Measurements from ENCODE around the gene SF3B4. TPM values are rescaled to one million over a fixed set of nuclear protein-coding genes. Genes with fewer than 3 reads are reported as not detected.

Gene SF3B4
- total RNA-seq, 4 donors from 2014 or later, result 10.2 to 17.9 (median 12.4) TPM

DNA sequence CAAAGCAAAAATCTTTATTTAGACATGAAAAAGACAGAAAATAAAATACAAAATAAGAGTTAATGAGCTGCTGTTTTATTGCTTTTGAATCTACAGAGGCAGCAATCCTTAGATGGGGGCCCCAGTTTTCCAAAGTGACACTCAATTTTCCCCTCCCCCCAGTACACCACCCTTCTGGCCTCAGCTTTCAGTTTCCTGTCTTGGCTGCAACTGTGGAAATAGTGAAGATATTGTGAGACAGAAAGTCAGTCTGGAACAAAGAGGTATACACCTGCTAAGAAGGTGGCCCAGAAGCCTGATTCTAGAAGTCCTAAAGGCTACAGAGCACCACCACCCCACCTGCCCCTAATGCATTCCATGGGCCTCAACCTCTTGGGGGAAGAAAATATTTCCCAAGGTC is 10.2 kb upstream of the SF3B4 start:
- no peak for DNase-seq
- H3K27ac ChIP-seq, result no peak overlapping the region
- TF ChIP-seq, protein P1, sequence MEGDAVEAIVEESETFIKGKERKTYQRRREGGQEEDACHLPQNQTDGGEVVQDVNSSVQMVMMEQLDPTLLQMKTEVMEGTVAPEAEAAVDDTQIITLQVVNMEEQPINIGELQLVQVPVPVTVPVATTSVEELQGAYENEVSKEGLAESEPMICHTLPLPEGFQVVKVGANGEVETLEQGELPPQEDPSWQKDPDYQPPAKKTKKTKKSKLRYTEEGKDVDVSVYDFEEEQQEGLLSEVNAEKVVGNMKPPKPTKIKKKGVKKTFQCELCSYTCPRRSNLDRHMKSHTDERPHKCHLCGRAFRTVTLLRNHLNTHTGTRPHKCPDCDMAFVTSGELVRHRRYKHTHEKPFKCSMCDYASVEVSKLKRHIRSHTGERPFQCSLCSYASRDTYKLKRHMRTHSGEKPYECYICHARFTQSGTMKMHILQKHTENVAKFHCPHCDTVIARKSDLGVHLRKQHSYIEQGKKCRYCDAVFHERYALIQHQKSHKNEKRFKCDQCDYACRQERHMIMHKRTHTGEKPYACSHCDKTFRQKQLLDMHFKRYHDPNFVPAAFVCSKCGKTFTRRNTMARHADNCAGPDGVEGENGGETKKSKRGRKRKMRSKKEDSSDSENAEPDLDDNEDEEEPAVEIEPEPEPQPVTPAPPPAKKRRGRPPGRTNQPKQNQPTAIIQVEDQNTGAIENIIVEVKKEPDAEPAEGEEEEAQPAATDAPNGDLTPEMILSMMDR (IDR thresholded peaks at IDR 0.05), result no peak
- TF ChIP-seq POLR2A (IDR thresholded peaks at IDR 0.05), result no peak
- H3K4me3 ChIP-seq (replicated peaks in 1 of 3), result no peak overlapping the region
- H3K27me3 ChIP-seq, result no peaks in the 10 kb centered on the region
- H3K9me3 ChIP-seq, result no peaks in the 10 kb centered on the region
- H3K36me3 ChIP-seq, result no peaks in the 10 kb centered on the region
- intact Hi-C loops (cut with DNase I), result no loop called here
- peaks cover 13 to 27% of the 10 kb centered on the region in 2 donors for H3K4me1 ChIP-seq

DNA sequence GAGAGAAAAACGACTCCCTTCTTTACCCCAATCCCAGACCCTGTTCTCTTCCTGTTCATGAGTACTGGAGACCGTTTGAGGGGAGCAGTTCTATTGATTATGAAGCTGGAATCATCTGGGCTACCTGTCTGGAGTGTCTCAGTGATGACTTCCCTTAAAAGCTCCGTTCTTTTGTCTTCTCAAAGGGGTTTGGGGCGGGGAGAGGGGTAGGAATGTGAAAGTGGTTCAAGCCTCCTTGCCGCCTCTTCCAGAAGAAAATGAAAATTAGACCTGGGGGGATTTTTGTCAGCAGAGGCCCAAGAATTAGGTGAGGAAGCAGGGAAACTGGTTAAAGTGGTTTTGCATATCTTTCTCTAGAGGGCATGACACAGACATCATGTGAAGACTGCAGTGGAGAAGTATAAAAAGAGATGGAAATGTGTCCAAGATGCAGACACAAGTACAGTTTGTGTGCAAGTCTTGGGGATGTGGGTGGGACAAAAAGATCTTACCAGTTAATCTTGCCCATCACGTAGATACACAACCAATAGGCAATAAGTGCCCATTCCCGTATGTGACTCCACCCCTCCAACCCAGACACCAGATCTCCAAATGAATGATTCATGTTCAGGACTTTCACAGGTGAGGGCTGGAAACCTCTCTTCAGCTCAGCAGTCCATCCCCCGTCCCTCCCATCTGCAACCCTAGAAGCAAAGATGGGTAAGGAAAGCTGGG is 9.5 kb upstream of the SF3B4 start:
- 10 to 14% methylated on average over 8 of the region's 8 CpGs for WGBS, 2 donors
- DNase-seq, result peak; percentile 28 to 46
- H3K36me3 ChIP-seq, result no peaks in the 10 kb centered on the region
- no peaks in the 10 kb centered on the region for H3K9me3 ChIP-seq
- H3K27ac ChIP-seq, result no peak overlapping the region
- H3K27me3 ChIP-seq, result no peaks in the 10 kb centered on the region
- TF ChIP-seq, protein P1 (IDR thresholded peaks at IDR 0.05), result no peak
- TF ChIP-seq POLR2A (IDR thresholded peaks at IDR 0.05), result peak in 1 of 2 donors; percentile 5
- H3K4me3 ChIP-seq (replicated peaks in 1 of 3), result peak overlapping the region in 1 of 3 donors; percentile 32
- intact Hi-C loops (cut with DNase I), result no loop called here
- H3K4me1 ChIP-seq, result peaks cover 13 to 27% of the 10 kb centered on the region in 2 donors

DNA sequence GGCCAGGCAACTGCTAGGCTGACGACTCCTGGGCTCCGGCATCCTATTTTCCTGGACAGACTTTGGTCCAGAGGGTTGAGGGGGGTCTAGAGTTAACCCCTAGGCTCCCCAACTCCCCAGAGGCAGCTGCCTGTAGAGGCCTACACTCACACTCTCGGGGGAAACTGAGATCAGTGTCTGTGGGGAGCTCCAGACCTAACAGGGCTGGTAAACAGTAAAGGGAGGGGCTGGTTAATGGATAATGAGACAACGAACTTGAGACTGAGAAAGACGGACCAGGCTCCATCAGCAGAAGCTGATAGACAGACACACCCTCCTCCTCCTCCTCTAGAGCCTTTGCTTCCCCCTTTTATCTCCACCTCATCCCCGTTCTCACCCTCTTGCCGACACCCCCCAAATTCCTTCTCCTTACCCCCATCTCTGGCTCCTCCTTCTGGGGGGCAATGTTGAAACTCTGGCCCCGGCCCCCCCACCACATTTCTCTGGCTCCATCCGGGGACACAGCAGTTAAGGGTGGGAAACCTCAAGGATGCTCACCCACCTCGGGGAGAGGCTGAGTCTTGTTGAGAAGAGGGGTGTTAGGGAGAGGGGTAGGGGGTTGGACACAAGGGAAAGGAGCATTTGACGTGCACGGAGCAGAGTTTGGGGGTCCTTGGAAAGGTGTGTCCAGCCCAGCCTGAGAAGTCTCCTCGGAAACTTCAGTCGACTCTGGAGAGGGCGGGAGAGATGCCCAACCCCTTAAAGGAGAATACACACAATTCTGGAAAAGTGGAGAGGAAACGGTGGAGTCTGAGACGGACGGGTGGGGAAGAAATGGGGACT is 8.8 kb upstream of the SF3B4 start, which contains the start of gene MTMR11:
MTMR11 (minus strand) TSS at position 710 of the 822 bp plus-strand sequence; CDS start at position 478, 232 bp downstream.
- 17 to 19% methylated on average over 18 of the region's 18 CpGs for WGBS, 2 donors
- no peaks in the 10 kb centered on the region for H3K27me3 ChIP-seq
- H3K9me3 ChIP-seq, result no peaks in the 10 kb centered on the region
- H3K4me1 ChIP-seq, result peaks cover 13 to 27% of the 10 kb centered on the region in 2 donors
- H3K36me3 ChIP-seq, result no peaks in the 10 kb centered on the region
- DNase-seq, result peak; percentile 37 to 42
- H3K4me3 ChIP-seq (replicated peaks in 1 of 3), result peak within 1 kb of the TSS in 2 of 3 donors; percentile 20 to 32
- no peak within 1 kb of the TSS for H3K27ac ChIP-seq
- TF ChIP-seq, protein P1 (IDR thresholded peaks at IDR 0.05), result no peak
- TF ChIP-seq POLR2A (IDR thresholded peaks at IDR 0.05), result no peak
- intact Hi-C loops (cut with DNase I), result no loop called here

DNA sequence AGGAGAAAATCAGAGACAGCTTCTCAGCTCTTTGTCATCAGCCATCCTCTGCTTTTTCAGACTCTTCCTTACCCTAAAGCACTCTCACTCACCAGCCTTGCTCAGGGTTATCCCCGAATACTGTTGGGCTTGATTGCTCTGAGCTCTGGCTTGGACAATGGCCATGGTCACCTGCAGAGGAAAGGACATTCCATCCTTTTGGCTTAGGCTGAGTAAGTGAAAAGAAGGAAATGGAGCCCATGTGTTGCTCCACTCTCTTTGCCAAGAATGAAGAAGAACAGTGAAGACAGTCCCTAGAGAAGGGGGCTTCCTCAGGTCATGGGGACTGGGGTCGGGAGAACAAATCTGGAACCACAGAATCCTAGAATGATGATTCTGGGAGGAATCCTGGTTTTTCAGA is 6.8 kb upstream of the SF3B4 start:
- no peak overlapping the region for H3K27ac ChIP-seq
- DNase-seq, result no peak
- H3K36me3 ChIP-seq, result no peaks in the 10 kb centered on the region
- 51 to 65% methylated on average over 2 of the region's 2 CpGs for WGBS, 2 donors
- H3K4me1 ChIP-seq, result peaks cover 10 to 23% of the 10 kb centered on the region in 2 donors
- no peaks in the 10 kb centered on the region for H3K27me3 ChIP-seq
- no peak overlapping the region for H3K4me3 ChIP-seq (replicated peaks in 1 of 3)
- no peak for TF ChIP-seq POLR2A (IDR thresholded peaks at IDR 0.05)
- TF ChIP-seq, protein P1 (IDR thresholded peaks at IDR 0.05), result no peak
- H3K9me3 ChIP-seq, result no peaks in the 10 kb centered on the region
- intact Hi-C loops (cut with DNase I), result loop anchor here (5.0 kb wide), 1 partner anchor 37 kb away; the partner anchor contains the start of gene BOLA1
